Rectal smooth muscle tissue (tissue), 1 donor: Measurements from ENCODE around the gene DENND11.

Experiments used
- H3K27ac ChIP-seq: one replicate; pipeline ENCODE4 v1.7.0; 2013; ENCODE audit warnings: low read depth, low read length, inconsistent platforms
- H3K27me3 ChIP-seq: one replicate; pipeline ENCODE4 v1.7.0; 2013; ENCODE audit warnings: low read length; ENCODE audit not compliant: control insufficient read depth, insufficient read depth
- H3K36me3 ChIP-seq: one replicate; pipeline ENCODE4 v1.7.0; 2013; ENCODE audit warnings: low read length; ENCODE audit not compliant: control insufficient read depth, insufficient read depth
- H3K4me1 ChIP-seq: one replicate; pipeline ENCODE4 v1.7.0; 2013; ENCODE audit warnings: low read length; ENCODE audit not compliant: control insufficient read depth, insufficient read depth
- H3K4me3 ChIP-seq: one replicate; pipeline ENCODE4 v1.7.0; 2013; ENCODE audit warnings: low read length
- H3K9ac ChIP-seq: one replicate; pipeline ENCODE4 v1.7.0; 2013; ENCODE audit warnings: low read length

DENND11 gene

DNA sequence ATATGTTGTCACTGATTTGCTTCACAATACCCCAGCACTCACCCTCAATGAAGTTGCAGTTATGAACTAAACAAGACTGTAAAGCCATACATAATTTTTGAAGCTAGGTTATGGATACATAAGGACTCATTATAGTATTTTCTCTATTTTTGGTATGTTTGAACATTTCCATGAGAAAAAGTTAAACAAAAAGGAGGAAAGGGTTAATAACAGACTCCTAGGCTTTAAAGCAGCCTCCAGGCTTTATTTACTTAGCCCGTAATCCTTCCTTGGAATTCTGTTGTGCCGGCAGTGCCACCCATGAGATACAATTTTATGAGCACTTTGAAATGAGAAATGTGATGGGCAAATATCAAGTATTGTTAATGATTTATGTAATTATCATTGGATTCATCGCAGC is 2.1 kb upstream of the DENND11 start:
- Histone ChIP-seq H3K27me3 (no peaks in the 10 kb centered on the region), H3K4me1 (peaks cover 3% of the 10 kb centered on the region), H3K27ac (no peak overlapping the region), H3K36me3 (no peaks in the 10 kb centered on the region), H3K4me3 (no peak overlapping the region), H3K9ac (no peak overlapping the region)

DNA sequence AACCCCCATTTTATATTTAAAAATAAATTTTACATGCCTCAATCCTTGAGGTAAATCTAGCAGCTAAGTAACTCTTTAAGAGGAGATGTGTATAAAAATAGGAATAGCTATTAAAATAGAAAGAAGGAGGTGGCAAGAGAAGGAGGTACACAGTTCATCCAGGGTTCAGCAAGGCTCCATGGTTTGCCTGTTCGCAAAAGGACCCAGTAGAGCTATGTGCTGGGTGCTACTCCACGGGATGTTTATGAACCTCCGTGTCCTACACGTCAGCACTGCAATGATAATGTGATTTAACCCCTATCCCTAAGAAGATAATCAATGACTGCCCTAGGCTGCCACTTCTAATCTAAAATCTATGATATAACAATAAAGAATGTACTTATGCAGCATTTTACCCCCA is 926 bp upstream of the DENND11 start:
- Histone ChIP-seq H3K4me1 (peaks cover 3% of the 10 kb centered on the region), H3K36me3 (no peaks in the 10 kb centered on the region), H3K9ac (no peak overlapping the region), H3K27me3 (no peaks in the 10 kb centered on the region), H3K27ac (no peak overlapping the region), H3K4me3 (peak overlapping the region; percentile 10)

DNA sequence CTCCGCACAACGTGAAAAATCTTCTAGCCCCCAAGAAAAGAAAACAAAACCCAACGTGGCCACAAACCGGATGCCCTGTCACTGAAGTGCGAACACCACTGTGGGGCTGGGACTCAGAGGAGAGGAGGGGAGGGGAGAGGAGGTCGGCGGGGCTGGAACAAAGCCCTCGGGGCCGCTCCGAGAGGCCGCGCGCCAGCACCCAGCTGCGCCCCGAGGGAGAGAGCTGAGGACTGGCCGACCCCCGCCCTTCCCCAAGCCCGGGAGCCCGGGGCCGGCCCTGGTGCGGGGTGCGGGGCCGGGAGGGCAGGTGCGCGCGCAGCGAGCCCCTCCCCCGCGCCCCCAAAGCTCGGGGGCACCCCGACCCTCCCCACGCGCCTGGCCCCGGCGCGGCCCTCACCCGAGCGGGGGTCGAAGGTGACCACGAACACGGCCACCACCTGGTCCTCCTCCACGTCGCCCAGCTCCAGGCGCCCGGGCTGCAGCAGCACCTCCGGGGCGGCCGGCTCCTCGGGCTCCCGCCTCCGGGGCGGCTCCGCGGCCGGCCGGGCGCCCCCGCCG is 398 bp downstream of the DENND11 start:
- H3K27me3 ChIP-seq, result no peaks in the 10 kb centered on the region
- H3K9ac ChIP-seq, result peak overlapping the region; percentile 7
- H3K36me3 ChIP-seq, result no peaks in the 10 kb centered on the region
- peak overlapping the region; percentile 62 for H3K4me3 ChIP-seq
- H3K27ac ChIP-seq, result peak overlapping the region; percentile 57
- peaks cover 3% of the 10 kb centered on the region for H3K4me1 ChIP-seq

DNA sequence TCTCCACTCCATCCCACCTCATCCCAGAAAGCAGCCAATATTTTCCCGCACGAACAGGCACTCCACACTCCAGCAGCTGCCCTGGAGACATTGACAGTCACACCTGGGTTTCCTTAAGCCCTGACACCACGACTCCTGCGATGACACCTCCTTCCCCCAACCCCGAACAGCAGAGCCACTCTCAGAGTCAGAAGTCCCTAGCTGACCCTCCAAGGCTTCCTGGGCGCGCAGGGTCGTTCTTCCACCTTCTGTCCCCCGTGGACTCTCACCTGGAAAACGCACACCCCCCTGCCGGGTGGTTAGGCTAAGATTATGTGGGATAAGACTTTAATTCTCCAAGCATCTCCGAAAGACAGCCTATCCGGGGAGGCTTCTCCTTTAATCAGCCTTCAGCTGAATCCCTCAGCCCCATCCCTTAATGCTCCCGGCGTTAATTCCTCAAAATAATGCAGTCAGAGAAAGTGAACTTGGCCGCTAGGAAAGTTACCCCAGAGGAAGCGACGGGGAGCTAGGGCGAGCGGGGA is 1.1 kb downstream of the DENND11 start:
- Histone ChIP-seq H3K27me3 (no peaks in the 10 kb centered on the region), H3K4me1 (peaks cover 3% of the 10 kb centered on the region), H3K4me3 (peak overlapping the region; percentile 51), H3K9ac (no peak overlapping the region), H3K36me3 (no peaks in the 10 kb centered on the region), H3K27ac (no peak overlapping the region)

GRCh38 chr7:141700296-141700847 is 1.6 kb downstream of the DENND11 start:
- H3K9ac ChIP-seq, result no peak overlapping the region
- no peak overlapping the region for H3K27ac ChIP-seq
- H3K4me1 ChIP-seq, result peaks cover 3% of the 10 kb centered on the region
- peak overlapping the region; percentile 51 for H3K4me3 ChIP-seq
- no peaks in the 10 kb centered on the region for H3K27me3 ChIP-seq
- H3K36me3 ChIP-seq, result no peaks in the 10 kb centered on the region

DNA sequence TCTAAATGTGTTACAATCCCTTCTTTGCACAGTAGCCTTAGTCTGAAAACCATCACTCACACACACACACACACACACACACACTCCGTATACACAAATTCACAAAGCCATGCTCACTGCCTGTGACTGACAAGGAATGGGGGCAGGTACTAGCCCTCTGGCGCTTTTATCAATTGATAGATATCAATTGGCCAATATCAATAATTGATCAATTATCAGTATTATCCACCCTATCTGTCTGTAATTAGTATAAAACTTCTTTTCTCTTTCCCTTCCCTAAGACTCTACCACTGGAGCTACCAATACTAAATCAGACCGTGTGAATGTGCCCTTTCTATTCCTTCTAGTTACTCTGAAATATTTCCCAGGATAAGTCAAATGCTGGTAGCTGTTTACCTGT is 2.1 kb downstream of the DENND11 start:
- Histone ChIP-seq H3K4me1 (peaks cover 3% of the 10 kb centered on the region), H3K27ac (no peak overlapping the region), H3K4me3 (no peak overlapping the region)

DNA sequence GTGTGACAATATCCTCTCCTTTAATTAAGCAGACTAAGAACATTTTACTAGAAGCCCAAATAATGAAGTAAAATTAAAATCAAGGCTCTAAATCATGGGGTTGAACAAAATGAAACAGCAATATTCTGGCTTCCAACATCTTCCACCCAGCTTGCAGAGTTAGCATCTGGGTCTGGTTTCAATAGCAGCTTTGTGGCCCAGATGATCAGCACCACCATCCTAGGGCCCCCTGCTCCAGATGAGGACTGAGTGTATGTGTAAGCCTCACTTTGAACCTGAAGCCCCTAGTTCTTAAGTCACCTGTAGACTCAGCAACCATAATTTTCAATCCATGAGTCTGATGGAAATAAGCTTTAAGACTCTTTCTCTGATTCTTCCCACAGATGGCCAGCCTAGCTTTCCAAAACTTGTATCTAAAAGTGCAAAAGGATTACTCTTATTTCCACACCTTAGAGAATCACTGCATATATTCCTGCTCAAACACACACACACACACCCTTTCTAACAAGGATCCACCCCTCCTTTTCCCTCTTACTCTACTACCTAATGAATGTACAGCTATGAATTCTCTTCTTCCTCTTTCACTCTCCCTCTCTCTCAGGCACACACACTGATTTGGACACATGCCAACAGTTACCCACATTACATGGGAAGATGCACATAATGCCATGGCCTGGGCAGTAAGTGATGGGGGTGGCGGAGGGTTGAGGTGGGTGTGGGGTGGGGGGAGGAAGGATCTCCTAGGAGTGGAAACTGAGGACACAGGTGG is 3.5 kb downstream of the DENND11 start:
- Histone ChIP-seq H3K9ac (no peak overlapping the region), H3K4me1 (peaks cover 3% of the 10 kb centered on the region), H3K36me3 (no peaks in the 10 kb centered on the region), H3K27ac (no peak overlapping the region), H3K27me3 (no peaks in the 10 kb centered on the region), H3K4me3 (no peak overlapping the region)

More for the DNA sequence above, 2.1 kb downstream of the DENND11 start:
- Histone ChIP-seq H3K27me3 (no peaks in the 10 kb centered on the region), H3K9ac (no peak overlapping the region), H3K36me3 (no peaks in the 10 kb centered on the region)

- no peak overlapping the region for H3K27ac ChIP-seq
- no peaks in the 10 kb centered on the region for H3K36me3 ChIP-seq
- H3K27me3 ChIP-seq, result no peaks in the 10 kb centered on the region
- no peaks in the 10 kb centered on the region for H3K4me1 ChIP-seq
- no peak overlapping the region for H3K4me3 ChIP-seq
- H3K9ac ChIP-seq, result no peak overlapping the region
Observed at GRCh38 chr7:141697211-141697871, 4.6 kb downstream of the DENND11 start.

GRCh38 chr7:141696348-141696747 is 5.6 kb downstream of the DENND11 start:
- H3K27ac ChIP-seq, result no peak overlapping the region
- H3K36me3 ChIP-seq, result no peaks in the 10 kb centered on the region
- no peaks in the 10 kb centered on the region for H3K27me3 ChIP-seq
- no peaks in the 10 kb centered on the region for H3K4me1 ChIP-seq
- no peak overlapping the region for H3K4me3 ChIP-seq
- no peak overlapping the region for H3K9ac ChIP-seq

GRCh38 chr7:141695803-141696289 is 6.1 kb downstream of the DENND11 start:
- no peaks in the 10 kb centered on the region for H3K27me3 ChIP-seq
- H3K4me1 ChIP-seq, result no peaks in the 10 kb centered on the region
- H3K36me3 ChIP-seq, result no peaks in the 10 kb centered on the region
- no peak overlapping the region for H3K27ac ChIP-seq
- no peak overlapping the region for H3K9ac ChIP-seq
- no peak overlapping the region for H3K4me3 ChIP-seq

GRCh38 chr7:141693082-141693481 is 8.9 kb downstream of the DENND11 start:
- Histone ChIP-seq H3K36me3 (no peaks in the 10 kb centered on the region), H3K27me3 (no peaks in the 10 kb centered on the region), H3K4me1 (no peaks in the 10 kb centered on the region), H3K9ac (no peak overlapping the region), H3K4me3 (no peak overlapping the region), H3K27ac (no peak overlapping the region)

DNA sequence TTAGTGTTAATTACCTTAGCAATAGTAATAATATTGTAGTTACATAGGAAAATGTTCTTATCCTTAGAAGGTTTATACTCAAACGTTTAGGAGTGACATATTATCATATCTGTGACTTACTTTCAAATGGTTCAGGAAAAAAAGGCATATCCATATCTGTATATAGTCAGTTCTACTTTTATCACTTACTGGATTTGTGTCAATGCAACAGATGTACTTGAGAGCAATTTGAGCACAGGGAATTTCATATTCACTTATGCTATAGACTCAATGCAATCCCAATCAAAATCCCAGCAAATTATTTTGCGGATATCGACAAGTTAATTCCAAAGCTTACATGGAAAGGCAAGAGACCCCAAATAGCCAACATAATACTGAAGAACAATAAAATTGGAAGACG is 10.0 kb downstream of the DENND11 start:
- no peaks in the 10 kb centered on the region for H3K36me3 ChIP-seq
- H3K27me3 ChIP-seq, result no peaks in the 10 kb centered on the region
- H3K27ac ChIP-seq, result no peak overlapping the region
- no peaks in the 10 kb centered on the region for H3K4me1 ChIP-seq
- no peak overlapping the region for H3K4me3 ChIP-seq
- H3K9ac ChIP-seq, result no peak overlapping the region
